Caki2 (cell line): ENCODE results near the gene ANK2. TPM values are rescaled to one million over a fixed set of nuclear protein-coding genes. Genes with fewer than 3 reads are reported as not detected.

Experiments
- DNase-seq: peaks from one replicate; pipeline ENCODE4 v3.0.0-alpha.2; 2015; ENCODE audit warnings: low read depth
- in situ Hi-C: cut with HindIII; loops from 2 replicates; pipeline ENCODE4 v1.10.0; 2016; ENCODE audit warnings: low sequenced_read_pairs, low pct_unique_long_range_greater_than_20kb, mixed read lengths
- total RNA-seq: library from RNA; depleted of rRNA; stranded (reverse); fragments of >200 nt; shearing (Covaris generic); gene quantifications from 2 replicates; pipeline ENCODE4 v1.2.3, GENCODE V29; 2014; ENCODE audit warnings: low replicate concordance

The ANK2 gene
- total RNA-seq, 1 experiment from 2014 or later = 8.3 TPM

- no peak for DNase-seq
- in situ Hi-C loops = no loop called here
Observed at GRCh38 chr4:113125418-113125817, 76.0 kb downstream of the ANK2 start.

GRCh38 chr4:113131136-113131535 lies 81.7 kb downstream of the ANK2 start:
- in situ Hi-C loops = no loop called here
- no peak for DNase-seq

GRCh38 chr4:113131621-113132020 lies 82.2 kb downstream of the ANK2 start:
- no peak for DNase-seq
- in situ Hi-C loops = no loop called here

- peak; percentile 66 for DNase-seq
- in situ Hi-C loops = no loop called here
Observed at GRCh38 chr4:113141901-113142346, 92.5 kb downstream of the ANK2 start.

- in situ Hi-C loops = no loop called here
- no peak for DNase-seq
Observed at GRCh38 chr4:113142351-113142750, 92.9 kb downstream of the ANK2 start.

- no peak for DNase-seq
- in situ Hi-C loops = no loop called here
Observed at GRCh38 chr4:113144091-113144490, 94.6 kb downstream of the ANK2 start.

- in situ Hi-C loops = no loop called here
- no peak for DNase-seq
Observed at GRCh38 chr4:113145147-113145518, 95.7 kb downstream of the ANK2 start.

GRCh38 chr4:113145519-113146291 lies 96.3 kb downstream of the ANK2 start:
- no peak for DNase-seq
- in situ Hi-C loops = no loop called here

- DNase-seq = peak; percentile 32
- in situ Hi-C loops = no loop called here
Observed at GRCh38 chr4:113146876-113147358, 97.5 kb downstream of the ANK2 start.

- in situ Hi-C loops = no loop called here
- peak; percentile 31 for DNase-seq
Observed at GRCh38 chr4:113147498-113148111, 98.2 kb downstream of the ANK2 start.

- DNase-seq = no peak
Observed at GRCh38 chr4:113148925-113149324, 99.5 kb downstream of the ANK2 start.

GRCh38 chr4:113153529-113154101 lies 104.2 kb downstream of the ANK2 start:
- DNase-seq = no peak
- in situ Hi-C loops = no loop called here

More at GRCh38 chr4:113148925-113149324, 99.5 kb downstream of the ANK2 start:
- in situ Hi-C loops = no loop called here

GRCh38 chr4:113154281-113154680 lies 104.8 kb downstream of the ANK2 start:
- no peak for DNase-seq
- in situ Hi-C loops = no loop called here

GRCh38 chr4:113157086-113157857 lies 107.8 kb downstream of the ANK2 start:
- in situ Hi-C loops = no loop called here
- DNase-seq = no peak

- in situ Hi-C loops = no loop called here
- DNase-seq = no peak
Observed at GRCh38 chr4:113159942-113160545, 110.6 kb downstream of the ANK2 start.

GRCh38 chr4:113160548-113160947 lies 111.1 kb downstream of the ANK2 start:
- no peak for DNase-seq
- in situ Hi-C loops = no loop called here

- DNase-seq = no peak
- in situ Hi-C loops = no loop called here
Observed at GRCh38 chr4:113162089-113162488, 112.6 kb downstream of the ANK2 start.

- DNase-seq = peak; percentile 29
- in situ Hi-C loops = no loop called here
Observed at GRCh38 chr4:113169368-113169767, 119.9 kb downstream of the ANK2 start.
